Measurements from ENCODE around the gene FADD.

DNA sequence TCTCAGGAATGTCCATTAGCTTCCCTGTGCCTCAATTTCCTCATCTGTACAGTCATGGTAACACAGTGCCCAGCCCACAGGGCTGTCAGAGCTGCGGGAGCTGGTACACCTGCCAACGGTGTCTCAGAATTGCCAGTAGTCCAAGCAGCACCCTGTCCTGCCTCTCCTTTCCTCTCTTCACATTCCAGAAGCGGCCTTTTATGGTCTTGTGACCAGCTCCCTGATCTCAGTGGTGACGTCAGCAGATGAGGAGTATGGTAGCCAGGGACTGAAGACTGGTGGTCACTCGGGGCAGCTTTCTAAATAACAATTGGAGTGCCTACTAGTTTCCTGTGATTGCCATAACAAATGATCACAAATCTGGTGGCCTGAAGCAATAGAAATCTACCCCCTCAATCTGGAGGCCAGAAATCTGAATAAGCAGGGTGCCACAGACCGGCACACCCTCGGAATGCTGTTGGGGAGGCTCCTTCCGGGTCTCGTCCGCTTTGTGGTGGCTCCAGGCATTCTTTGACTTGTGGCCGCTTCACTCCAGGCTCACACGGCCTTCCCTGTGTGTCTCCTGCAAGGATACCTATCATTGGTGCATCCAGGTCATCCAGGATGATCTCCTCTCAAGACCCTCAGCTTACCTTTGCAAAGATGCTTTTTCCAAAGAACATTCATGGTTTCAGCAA lies 2.1 kb downstream of the FADD start:
- TF ChIP-seq, protein P1, sequence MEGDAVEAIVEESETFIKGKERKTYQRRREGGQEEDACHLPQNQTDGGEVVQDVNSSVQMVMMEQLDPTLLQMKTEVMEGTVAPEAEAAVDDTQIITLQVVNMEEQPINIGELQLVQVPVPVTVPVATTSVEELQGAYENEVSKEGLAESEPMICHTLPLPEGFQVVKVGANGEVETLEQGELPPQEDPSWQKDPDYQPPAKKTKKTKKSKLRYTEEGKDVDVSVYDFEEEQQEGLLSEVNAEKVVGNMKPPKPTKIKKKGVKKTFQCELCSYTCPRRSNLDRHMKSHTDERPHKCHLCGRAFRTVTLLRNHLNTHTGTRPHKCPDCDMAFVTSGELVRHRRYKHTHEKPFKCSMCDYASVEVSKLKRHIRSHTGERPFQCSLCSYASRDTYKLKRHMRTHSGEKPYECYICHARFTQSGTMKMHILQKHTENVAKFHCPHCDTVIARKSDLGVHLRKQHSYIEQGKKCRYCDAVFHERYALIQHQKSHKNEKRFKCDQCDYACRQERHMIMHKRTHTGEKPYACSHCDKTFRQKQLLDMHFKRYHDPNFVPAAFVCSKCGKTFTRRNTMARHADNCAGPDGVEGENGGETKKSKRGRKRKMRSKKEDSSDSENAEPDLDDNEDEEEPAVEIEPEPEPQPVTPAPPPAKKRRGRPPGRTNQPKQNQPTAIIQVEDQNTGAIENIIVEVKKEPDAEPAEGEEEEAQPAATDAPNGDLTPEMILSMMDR (IDR thresholded peaks at IDR 0.05): no peak
- TF ChIP-seq EP300 (IDR thresholded peaks at IDR 0.05): no peak
